Naive thymus-derived CD8-positive, alpha-beta T cell (primary cell): ENCODE data around the gene IDH3B. TPM values are rescaled to one million over a fixed set of nuclear protein-coding genes. Genes with fewer than 3 reads are reported as not detected.
"Not testable (repeated sequence)": the region's sequence is repeated elsewhere in the genome, so short reads cannot be mapped to it uniquely, and the experiment has no call there.

Experiments
- ATAC-seq, 2 donors: fragments of 150-1000 bp; cut with Tn5 transposase in 1 of 2; sonication (Bioruptor Pico), chemical (Tn5 transposase) in 1 of 2; 1 replicate in 1 of 2; 2 replicates in 1 of 2; pipeline ENCODE4 v1.10.0; 2021; ENCODE audit warnings: mild to moderate bottlenecking in 2 of 2, moderate library complexity in 2 of 2
- POLR2A ChIA-PET: fragments of 350-600 bp; sonication (Branson Sonifier 250); formaldehyde crosslinking; loops from one replicate; lab custom pipeline; 2021; ENCODE audit warnings: antibody characterized with exemption; lab: Charles Lee
- DNase-seq, 10 donors: peaks; one replicate each; pipeline versions ENCODE4 v3.0.0 to v3.0.0-alpha.2; 2020 to 2022
- H3K27ac Mint-ChIP-seq, 10 donors: one replicate each; pipeline ENCODE4 v1.8.0; 2020 to 2022; ENCODE audit warnings: mild to moderate bottlenecking in 10 of 10, mixed read lengths in 10 of 10, moderate library complexity in 4 of 10, inconsistent platforms in 1 of 10
- H3K27me3 Mint-ChIP-seq, 5 donors: one replicate each; pipeline ENCODE4 v1.8.0; 2021 to 2022; ENCODE audit warnings: mixed read lengths in 5 of 5
- H3K36me3 Mint-ChIP-seq, 3 donors: one replicate each; pipeline ENCODE4 v1.8.0; 2020 to 2022; ENCODE audit warnings: mixed read lengths in 3 of 3, mild to moderate bottlenecking in 2 of 3, inconsistent platforms in 1 of 3
- H3K4me1 Mint-ChIP-seq, 4 donors: one replicate each; pipeline ENCODE4 v1.8.0; 2021 to 2022; ENCODE audit warnings: mixed read lengths in 4 of 4
- H3K4me3 Mint-ChIP-seq, 10 donors: one replicate each; pipeline ENCODE4 v1.8.0; 2020 to 2022; ENCODE audit warnings: mild to moderate bottlenecking in 10 of 10, mixed read lengths in 10 of 10, moderate library complexity in 6 of 10, inconsistent platforms in 1 of 10
- H3K9me3 Mint-ChIP-seq, 9 donors: one replicate each; pipeline ENCODE4 v1.8.0; 2020 to 2022; ENCODE audit warnings: mixed read lengths in 9 of 9, mild to moderate bottlenecking in 3 of 9, inconsistent platforms in 1 of 9, moderate library complexity in 1 of 9
- polyA plus RNA-seq, 3 donors: library from polyadenylated mRNA; unstranded; fragments of 300-500 nt; fragmentation: Illumina TruSeq; gene quantifications; one replicate each; pipeline ENCODE4 v1.2.3, GENCODE V29; 2021
- total RNA-seq, 8 experiments: library from RNA in 2 of 8; stranded (reverse) in 2 of 8; gene quantifications; one replicate each; pipeline ENCODE4 v1.2.3 and lab custom pipeline; 2021 to 2026

IDH3B gene
- total and polyA plus RNA-seq, 5 experiments from 2014 or later: 95.6 to 126 (median 121) TPM

GRCh38 chr20:2692886-2693285 lies 28.9 kb upstream of the IDH3B start:
- peaks cover 7 to 39% (median 30%) of the 10 kb centered on the region in 5 donors for H3K27me3 Mint-ChIP-seq
- ATAC-seq: peak in 1 of 2 donors; percentile 41
- no peak overlapping the region for H3K4me3 Mint-ChIP-seq
- H3K36me3 Mint-ChIP-seq: no peaks in the 10 kb centered on the region
- DNase-seq: peak in 4 of 10 donors; percentile 15 to 35 (median 32)
- no peaks in the 10 kb centered on the region for H3K9me3 Mint-ChIP-seq
- peaks cover 22 to 28% (median 24%) of the 10 kb centered on the region in 4 donors for H3K4me1 Mint-ChIP-seq
- POLR2A ChIA-PET: interaction anchor here (0.7 to 4.3 kb wide), 7 partner anchors 19 to 148 kb away, joined by 3 to 21 read pairs (median 3); partner anchors contain the start of genes IDH3B, PCED1A and VPS16
- no peak overlapping the region for H3K27ac Mint-ChIP-seq

GRCh38 chr20:2692036-2692885 lies 28.2 kb upstream of the IDH3B start, which contains the start of gene EBF4:
TSS of gene EBF4 (plus strand) at chr20:2692780. CDS start at chr20:2693646, 866 bp downstream.
- DNase-seq (peak in 6 of 10 donors; percentile 18 to 35 (median 32)), ATAC-seq (peak; percentile 8 to 31)
- Mint-ChIP-seq H3K9me3 (no peaks in the 10 kb centered on the region), H3K4me1 (peaks cover 24 to 33% (median 28%) of the 10 kb centered on the region in 4 donors), H3K4me3 (peak within 1 kb of the TSS; percentile 86 to 95 (median 94)), H3K27me3 (peaks cover 7 to 40% (median 29%) of the 10 kb centered on the region in 5 donors), H3K36me3 (no peaks in the 10 kb centered on the region), H3K27ac (peak within 1 kb of the TSS; percentile 48 to 97 (median 81))
- POLR2A ChIA-PET: interaction anchor here (1.0 to 4.3 kb wide), 6 partner anchors 28 to 148 kb away, joined by 3 to 21 read pairs (median 5); partner anchors contain the start of genes IDH3B, PCED1A and VPS16

- Mint-ChIP-seq H3K27me3 (peaks cover 5 to 36% (median 24%) of the 10 kb centered on the region in 5 donors), H3K9me3 (no peaks in the 10 kb centered on the region), H3K4me1 (peaks cover 24 to 33% (median 28%) of the 10 kb centered on the region in 4 donors), H3K4me3 (peak overlapping the region; percentile 86 to 95 (median 94)), H3K36me3 (no peaks in the 10 kb centered on the region), H3K27ac (peak overlapping the region in 8 of 10 donors; percentile 38 to 97 (median 73))
- DNase-seq: no peak
- no peak for ATAC-seq
- POLR2A ChIA-PET: interaction anchor here (1.0 to 4.3 kb wide), 4 partner anchors 28 to 50 kb away, joined by 3 to 21 read pairs (median 6); partner anchors contain the start of gene IDH3B
Measured at GRCh38 chr20:2691663-2692035, 27.6 kb upstream of the IDH3B start.

GRCh38 chr20:2691127-2691526 lies 27.1 kb upstream of the IDH3B start:
- ATAC-seq (no peak), DNase-seq (no peak)
- POLR2A ChIA-PET: interaction anchor here (1.3 to 4.3 kb wide), 3 partner anchors 45 to 51 kb away, joined by 3 to 21 read pairs (median 8); no protein-coding TSS in a partner anchor
- peak overlapping the region; percentile 86 to 95 (median 94) for H3K4me3 Mint-ChIP-seq
- no peaks in the 10 kb centered on the region for H3K36me3 Mint-ChIP-seq
- H3K9me3 Mint-ChIP-seq: no peaks in the 10 kb centered on the region
- peaks cover 24 to 33% (median 28%) of the 10 kb centered on the region in 4 donors for H3K4me1 Mint-ChIP-seq
- peaks cover 5 to 34% (median 21%) of the 10 kb centered on the region in 5 donors for H3K27me3 Mint-ChIP-seq
- peak overlapping the region in 8 of 10 donors; percentile 38 to 97 (median 76) for H3K27ac Mint-ChIP-seq

DNA sequence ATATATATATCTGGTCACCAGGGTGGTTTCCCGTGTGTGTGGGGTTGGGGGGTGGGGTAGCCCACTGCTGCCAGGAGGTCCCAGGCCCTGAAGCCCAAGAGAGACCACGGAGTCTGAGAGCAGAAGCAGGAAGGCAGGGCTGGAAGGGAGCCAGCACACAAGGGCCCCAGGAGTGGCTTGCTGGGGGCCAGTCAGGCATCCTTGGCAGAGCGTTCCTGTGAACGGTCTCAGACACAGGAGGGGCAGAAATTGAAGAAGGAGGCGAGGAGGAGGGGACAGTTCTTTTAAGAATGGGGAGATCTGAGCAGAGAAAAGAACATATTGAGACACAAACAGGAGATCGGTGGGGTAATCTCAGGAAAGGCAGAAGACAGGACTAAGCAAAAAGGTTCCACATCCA lies 26.7 kb upstream of the IDH3B start:
- Mint-ChIP-seq H3K4me3 (peak overlapping the region; percentile 86 to 95 (median 94)), H3K27me3 (peaks cover 5 to 30% (median 17%) of the 10 kb centered on the region in 5 donors), H3K36me3 (no peaks in the 10 kb centered on the region), H3K9me3 (no peaks in the 10 kb centered on the region), H3K4me1 (peaks cover 24 to 33% (median 28%) of the 10 kb centered on the region in 4 donors), H3K27ac (peak overlapping the region in 7 of 10 donors; percentile 25 to 97 (median 69))
- ATAC-seq: no peak
- POLR2A ChIA-PET: interaction anchor here (0.8 to 4.3 kb wide), 3 partner anchors 49 to 52 kb away, joined by 3 to 21 read pairs (median 8); no protein-coding TSS in a partner anchor
- no peak for DNase-seq

- POLR2A ChIA-PET: interaction anchor here (0.8 to 3.3 kb wide), 2 partner anchors 27 to 52 kb away, joined by 3 to 10 read pairs; partner anchors contain the start of gene IDH3B
- ATAC-seq: no peak
- peaks cover 4 to 27% (median 12%) of the 10 kb centered on the region in 5 donors for H3K27me3 Mint-ChIP-seq
- no peaks in the 10 kb centered on the region for H3K9me3 Mint-ChIP-seq
- H3K27ac Mint-ChIP-seq: peak overlapping the region in 1 of 10 donors; percentile 31
- H3K4me1 Mint-ChIP-seq: peaks cover 24 to 33% (median 28%) of the 10 kb centered on the region in 4 donors
- DNase-seq: no peak
- H3K4me3 Mint-ChIP-seq: peak overlapping the region in 2 of 10 donors; percentile 8 to 45
- no peaks in the 10 kb centered on the region for H3K36me3 Mint-ChIP-seq
Measured at GRCh38 chr20:2690213-2690612, 26.2 kb upstream of the IDH3B start.

DNA sequence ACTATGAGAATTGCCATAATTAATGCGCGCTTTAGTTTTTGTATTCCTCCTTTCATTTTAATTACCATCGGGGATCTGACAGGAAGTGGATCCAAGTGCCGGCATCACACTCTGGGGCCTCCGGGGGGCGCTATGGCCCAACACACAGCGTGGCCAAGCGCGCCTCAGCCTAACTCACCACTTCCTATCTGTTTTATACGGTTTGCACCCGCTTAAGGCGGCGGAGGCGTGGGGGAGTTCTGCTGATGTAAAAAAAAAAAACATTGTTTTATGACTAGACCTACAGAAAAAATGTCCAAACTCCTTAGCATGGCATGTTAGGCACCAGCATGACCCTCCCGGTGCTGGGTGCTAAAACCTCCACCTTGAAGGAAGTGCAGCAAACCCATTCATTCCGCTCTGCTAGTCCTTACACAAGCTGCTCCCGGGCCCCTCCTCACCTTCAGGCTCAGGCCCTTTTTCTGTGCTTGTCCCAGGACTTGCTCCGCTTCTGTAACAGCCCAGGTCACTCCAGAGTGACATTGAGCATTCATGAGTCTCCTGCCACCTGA lies 24.1 kb upstream of the IDH3B start:
- no peaks in the 10 kb centered on the region for H3K36me3 Mint-ChIP-seq
- no peaks in the 10 kb centered on the region for H3K9me3 Mint-ChIP-seq
- H3K4me1 Mint-ChIP-seq: peaks cover 21 to 33% (median 28%) of the 10 kb centered on the region in 4 donors
- DNase-seq (peak; percentile 70 to 89 (median 78)), ATAC-seq (peak; percentile 78 to 91)
- POLR2A ChIA-PET: interaction anchor here (0.6 to 3.3 kb wide), 10 partner anchors 10 to 65 kb away, joined by 3 to 16 read pairs (median 4); partner anchors contain the start of genes IDH3B and NOP56
- H3K4me3 Mint-ChIP-seq: peak overlapping the region in 9 of 10 donors; percentile 43 to 71 (median 56)
- peak overlapping the region; percentile 9 to 82 (median 54) for H3K27ac Mint-ChIP-seq
- peaks cover 2 to 25% (median 5%) of the 10 kb centered on the region in 5 donors for H3K27me3 Mint-ChIP-seq

GRCh38 chr20:2687514-2687913 lies 23.5 kb upstream of the IDH3B start:
- Mint-ChIP-seq H3K9me3 (no peaks in the 10 kb centered on the region), H3K4me1 (peaks cover 21 to 33% (median 28%) of the 10 kb centered on the region in 4 donors), H3K36me3 (no peaks in the 10 kb centered on the region), H3K27me3 (peaks cover 3 to 28% (median 8%) of the 10 kb centered on the region in 5 donors), H3K4me3 (peak overlapping the region in 9 of 10 donors; percentile 43 to 71 (median 56)), H3K27ac (peak overlapping the region in 5 of 10 donors; percentile 9 to 80 (median 31))
- no peak for ATAC-seq
- DNase-seq: no peak
- POLR2A ChIA-PET: interaction anchor here (0.7 to 3.3 kb wide), 7 partner anchors 12 to 65 kb away, joined by 3 to 16 read pairs (median 6); partner anchors contain the start of genes IDH3B and NOP56

- H3K27me3 Mint-ChIP-seq: peaks cover 13 to 28% (median 21%) of the 10 kb centered on the region in 5 donors
- peaks cover 4 to 18% (median 12%) of the 10 kb centered on the region in 4 donors for H3K4me1 Mint-ChIP-seq
- ATAC-seq, H3K4me3 Mint-ChIP-seq, DNase-seq, H3K27ac Mint-ChIP-seq, H3K9me3 Mint-ChIP-seq, H3K36me3 Mint-ChIP-seq: not testable (repeated sequence)
- POLR2A ChIA-PET: interaction anchor here (0.6 kb wide), 1 partner anchor 15 kb away, joined by 4 read pairs; no protein-coding TSS in a partner anchor
Measured at GRCh38 chr20:2684817-2685216, 20.8 kb upstream of the IDH3B start.

DNA sequence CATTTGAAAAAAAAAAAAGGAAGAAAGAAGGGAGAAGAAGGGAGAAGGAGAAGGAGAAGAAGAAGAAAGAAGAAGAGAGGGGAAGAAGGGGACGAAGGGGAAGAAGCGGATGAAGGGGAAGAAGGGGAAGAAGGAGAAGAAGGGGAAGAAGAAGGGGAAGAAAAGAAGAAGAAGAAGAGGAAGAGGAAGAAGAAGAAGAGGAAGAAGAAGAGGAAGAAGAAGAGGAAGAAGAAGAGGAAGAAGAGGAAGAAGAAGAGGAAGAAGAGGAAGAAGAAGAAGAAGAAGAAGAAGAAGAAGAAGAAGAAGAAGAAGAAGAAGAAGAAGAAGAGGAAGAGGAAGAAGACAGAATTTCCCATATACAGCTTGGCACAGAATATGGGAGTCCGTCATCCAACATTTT lies 18.0 kb upstream of the IDH3B start:
- H3K36me3 Mint-ChIP-seq, POLR2A ChIA-PET, H3K4me1 Mint-ChIP-seq, ATAC-seq, H3K4me3 Mint-ChIP-seq, H3K9me3 Mint-ChIP-seq, DNase-seq: not testable (repeated sequence)
- H3K27ac Mint-ChIP-seq: peak overlapping the region in 1 of 10 donors; percentile 34
- peaks cover 13 to 31% (median 24%) of the 10 kb centered on the region in 5 donors for H3K27me3 Mint-ChIP-seq

- Mint-ChIP-seq H3K4me3 (no peak overlapping the region), H3K27ac (no peak overlapping the region), H3K9me3 (no peaks in the 10 kb centered on the region), H3K27me3 (peaks cover 13 to 34% (median 24%) of the 10 kb centered on the region in 5 donors), H3K36me3 (no peaks in the 10 kb centered on the region), H3K4me1 (no peaks in the 10 kb centered on the region)
- DNase-seq: no peak
- ATAC-seq: no peak
- POLR2A ChIA-PET: interaction anchor here (0.6 to 0.7 kb wide), 2 partner anchors 40 to 404 kb away, joined by 3 to 5 read pairs; no protein-coding TSS in a partner anchor
Measured at GRCh38 chr20:2680046-2680445, 16.0 kb upstream of the IDH3B start.
